Colonic mucosa (tissue), 4 donors: ENCODE measurements around the gene UBE2R2. TPM values are rescaled to one million over a fixed set of nuclear protein-coding genes. Genes with fewer than 3 reads are reported as not detected.
"Not testable (repeated sequence)": the region's sequence is repeated elsewhere in the genome, so short reads cannot be mapped to it uniquely, and the experiment has no call there.

Source experiments
- DNase-seq: peaks from one replicate; pipeline ENCODE4 v3.0.0-alpha.2; 2020
- H3K27ac ChIP-seq: fragments of 200-600 bp; one replicate; pipeline ENCODE4 v1.8.0; 2021
- H3K27me3 ChIP-seq: fragments of 200-600 bp; one replicate; pipeline ENCODE4 v1.8.0; 2021
- H3K36me3 ChIP-seq: fragments of 200-600 bp; one replicate; pipeline ENCODE4 v1.8.0; 2021
- H3K4me1 ChIP-seq: fragments of 200-600 bp; one replicate; pipeline ENCODE4 v1.8.0; 2021; ENCODE audit warnings: mild to moderate bottlenecking
- H3K4me3 ChIP-seq: fragments of 200-600 bp; one replicate; pipeline ENCODE4 v1.8.0; 2021
- H3K9ac ChIP-seq, 2 donors: one replicate each; pipeline ENCODE4 v1.7.0; 2013; ENCODE audit warnings: control low read depth in 2 of 2, low read depth in 2 of 2, low read length in 2 of 2
- H3K9me3 ChIP-seq: fragments of 200-600 bp; one replicate; pipeline ENCODE4 v1.8.0; 2021
- intact Hi-C: fragments of 100-400 bp; cut with DNase I; formaldehyde crosslinking; loops from one replicate; pipeline ENCODE4 v1.14.1; 2022
- total RNA-seq, 2 donors: library from RNA; stranded (reverse); fragmentation: NEBNext Ultra II Directional in 1 of 2; extraction: Animal tissue kit (Norgen Biotek cat#: 25700) in 1 of 2; gene quantifications; one replicate each; pipeline ENCODE4 v1.2.1, GENCODE V29; 2021
- TF ChIP-seq, protein P1 (sequence below): fragments of 200-600 bp; IDR thresholded peaks from one replicate; pipeline ENCODE4 v1.8.0; 2022; ENCODE audit warnings: antibody characterized with exemption, mild to moderate bottlenecking
- donor health status: healthy.
- donor health status: DM: no; HTN: no; CAD: no.
- donor health status: DM: no; HTN: no; CAD: no.

UBE2R2 gene
- total RNA-seq, 2 donors from 2014 or later, result 31.4 to 46.0 TPM

DNA sequence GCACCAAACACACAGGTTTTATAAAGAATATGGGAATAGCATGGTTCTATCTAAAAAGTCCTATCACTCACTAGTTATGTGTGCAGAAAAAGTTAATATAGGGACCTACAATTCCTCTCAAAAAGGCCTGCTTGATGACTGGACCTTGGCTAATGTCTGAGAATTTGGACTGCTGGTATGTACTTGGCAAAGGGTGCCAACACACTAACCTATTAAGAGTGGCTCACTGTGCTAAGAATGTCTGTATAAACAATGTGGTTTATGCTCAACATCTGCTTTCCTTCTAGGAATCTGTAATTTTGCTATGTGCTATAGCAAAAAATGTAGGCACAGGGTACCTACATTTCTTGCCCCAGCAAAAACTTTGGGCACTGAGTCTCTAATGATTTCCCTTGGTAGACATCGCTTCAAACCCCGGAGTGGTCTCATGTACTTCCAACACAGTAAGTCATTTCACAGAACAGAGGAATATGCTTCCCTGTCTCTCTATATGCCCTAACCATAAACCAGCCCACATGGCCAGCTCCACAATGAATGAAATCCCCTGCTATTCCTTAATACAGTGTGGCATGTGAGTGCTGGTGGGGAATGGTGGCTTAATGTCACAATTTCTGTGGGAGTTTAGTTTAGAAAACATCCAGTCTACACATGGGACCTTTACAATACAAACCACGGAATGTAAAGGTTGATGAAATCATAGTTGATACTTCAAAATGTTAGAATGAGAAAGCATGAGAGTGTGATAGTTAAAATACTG is 130.0 kb downstream of the UBE2R2 start:
- DNase-seq, result no peak
- Histone ChIP-seq H3K9me3 (no peaks in the 10 kb centered on the region), H3K9ac (no peak overlapping the region), H3K27ac (no peak overlapping the region), H3K27me3 (no peaks in the 10 kb centered on the region), H3K4me3 (no peak overlapping the region), H3K4me1 (no peaks in the 10 kb centered on the region), H3K36me3 (no peaks in the 10 kb centered on the region)
- TF ChIP-seq, protein P1, sequence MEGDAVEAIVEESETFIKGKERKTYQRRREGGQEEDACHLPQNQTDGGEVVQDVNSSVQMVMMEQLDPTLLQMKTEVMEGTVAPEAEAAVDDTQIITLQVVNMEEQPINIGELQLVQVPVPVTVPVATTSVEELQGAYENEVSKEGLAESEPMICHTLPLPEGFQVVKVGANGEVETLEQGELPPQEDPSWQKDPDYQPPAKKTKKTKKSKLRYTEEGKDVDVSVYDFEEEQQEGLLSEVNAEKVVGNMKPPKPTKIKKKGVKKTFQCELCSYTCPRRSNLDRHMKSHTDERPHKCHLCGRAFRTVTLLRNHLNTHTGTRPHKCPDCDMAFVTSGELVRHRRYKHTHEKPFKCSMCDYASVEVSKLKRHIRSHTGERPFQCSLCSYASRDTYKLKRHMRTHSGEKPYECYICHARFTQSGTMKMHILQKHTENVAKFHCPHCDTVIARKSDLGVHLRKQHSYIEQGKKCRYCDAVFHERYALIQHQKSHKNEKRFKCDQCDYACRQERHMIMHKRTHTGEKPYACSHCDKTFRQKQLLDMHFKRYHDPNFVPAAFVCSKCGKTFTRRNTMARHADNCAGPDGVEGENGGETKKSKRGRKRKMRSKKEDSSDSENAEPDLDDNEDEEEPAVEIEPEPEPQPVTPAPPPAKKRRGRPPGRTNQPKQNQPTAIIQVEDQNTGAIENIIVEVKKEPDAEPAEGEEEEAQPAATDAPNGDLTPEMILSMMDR, result no peak
- intact Hi-C loops, result no loop called here

DNA sequence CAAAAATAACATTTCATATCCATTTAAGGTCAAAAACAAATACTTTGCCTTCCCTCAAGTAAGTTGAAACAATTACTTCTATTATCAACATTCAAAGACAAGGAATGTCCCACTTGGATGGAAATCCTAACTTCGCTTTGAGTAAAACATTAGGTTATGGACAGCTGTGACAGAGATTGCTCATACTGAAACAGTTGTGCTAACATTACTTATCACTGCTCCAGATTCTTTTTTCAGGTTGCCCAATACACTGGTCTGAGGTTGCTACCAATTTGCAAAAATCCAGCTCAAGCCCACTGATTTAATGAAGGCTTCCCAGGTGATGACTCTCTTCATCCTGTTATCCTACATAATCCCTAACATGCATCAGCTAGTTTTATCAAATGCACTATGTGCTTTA is 133.4 kb downstream of the UBE2R2 start:
- no peak overlapping the region for H3K4me3 ChIP-seq
- H3K36me3 ChIP-seq, result no peaks in the 10 kb centered on the region
- DNase-seq, result no peak
- TF ChIP-seq, protein P1, result no peak
- no peak overlapping the region for H3K27ac ChIP-seq
- intact Hi-C loops, result no loop called here
- H3K9ac ChIP-seq, result no peak overlapping the region
- H3K4me1 ChIP-seq, result no peaks in the 10 kb centered on the region
- H3K9me3 ChIP-seq, result no peaks in the 10 kb centered on the region
- no peaks in the 10 kb centered on the region for H3K27me3 ChIP-seq

- Histone ChIP-seq H3K36me3 (no peaks in the 10 kb centered on the region), H3K9me3 (no peaks in the 10 kb centered on the region), H3K27me3 (no peaks in the 10 kb centered on the region), H3K4me3 (no peak overlapping the region), H3K9ac (no peak overlapping the region), H3K4me1 (no peaks in the 10 kb centered on the region), H3K27ac (no peak overlapping the region)
- intact Hi-C loops, result no loop called here
- TF ChIP-seq, protein P1, result no peak
- DNase-seq, result no peak
Measured at GRCh38 chr9:33952066-33952465, 135.1 kb downstream of the UBE2R2 start.

- DNase-seq, result no peak
- Histone ChIP-seq H3K9me3 (no peaks in the 10 kb centered on the region), H3K4me3 (no peak overlapping the region), H3K27me3 (no peaks in the 10 kb centered on the region), H3K36me3 (no peaks in the 10 kb centered on the region), H3K9ac (no peak overlapping the region), H3K27ac (no peak overlapping the region), H3K4me1 (no peaks in the 10 kb centered on the region)
- intact Hi-C loops, result no loop called here
- TF ChIP-seq, protein P1, result no peak
Measured at GRCh38 chr9:33956544-33956943, 139.6 kb downstream of the UBE2R2 start.

DNA sequence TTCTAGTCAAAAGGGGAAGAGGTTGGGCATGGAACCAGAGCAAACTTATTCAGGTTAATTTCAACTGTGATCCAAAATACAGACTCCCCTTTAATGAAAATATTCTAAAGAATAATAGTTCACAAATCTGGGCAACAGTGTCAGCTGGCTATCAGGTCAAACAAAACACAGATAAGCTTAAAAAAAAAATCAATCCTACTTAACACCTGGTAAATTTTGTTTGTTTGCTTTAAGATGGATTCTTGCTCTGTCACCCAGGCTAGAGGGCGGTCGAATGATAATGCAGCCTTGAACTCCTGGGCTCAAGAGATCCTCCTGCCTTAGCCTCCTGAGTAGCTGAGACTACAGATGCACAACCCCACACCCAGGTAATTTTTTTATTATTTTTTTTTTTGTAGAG is 142.8 kb downstream of the UBE2R2 start:
- TF ChIP-seq, protein P1, result no peak
- H3K27ac ChIP-seq, result no peak overlapping the region
- H3K9me3 ChIP-seq, result no peaks in the 10 kb centered on the region
- H3K36me3 ChIP-seq, result no peaks in the 10 kb centered on the region
- H3K9ac ChIP-seq, result no peak overlapping the region
- intact Hi-C loops, result no loop called here
- DNase-seq, result no peak
- no peaks in the 10 kb centered on the region for H3K4me1 ChIP-seq
- H3K4me3 ChIP-seq, result no peak overlapping the region
- H3K27me3 ChIP-seq, result no peaks in the 10 kb centered on the region

DNA sequence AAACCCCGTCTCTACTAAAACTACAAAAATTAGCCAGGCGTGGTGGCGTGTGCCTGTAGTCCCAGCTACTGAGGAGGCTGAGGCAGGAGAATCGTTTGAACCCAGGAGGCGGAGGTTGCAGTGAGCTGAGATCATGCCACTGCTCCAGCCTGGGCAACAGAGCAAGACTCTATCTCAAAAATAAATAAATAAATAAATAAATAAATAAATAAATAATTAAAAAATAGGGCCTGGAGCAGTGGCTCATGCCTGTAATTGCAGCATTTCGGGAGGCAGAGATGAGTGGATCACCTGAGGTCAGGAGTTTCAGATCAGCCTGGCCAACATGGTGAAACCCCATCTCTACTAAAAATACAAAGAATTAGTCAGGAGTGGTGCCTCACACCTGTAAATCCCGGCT is 145.5 kb downstream of the UBE2R2 start:
- H3K9ac ChIP-seq, H3K36me3 ChIP-seq, H3K27ac ChIP-seq, DNase-seq, H3K4me3 ChIP-seq, H3K4me1 ChIP-seq, intact Hi-C loops, H3K9me3 ChIP-seq, H3K27me3 ChIP-seq: not testable (repeated sequence)
